K562 (cell line): ENCODE data around the gene COL15A1. TPM values are rescaled to one million over a fixed set of nuclear protein-coding genes. Genes with fewer than 3 reads are reported as not detected.

Experiments
- ATAC-seq: fragments of 200-7000 bp; cut with Tn5 transposase; 3 replicates; pipeline ENCODE4 v1.9.1; 2020; ENCODE audit warnings: moderate library complexity
- BruUV-seq: library from RNA; stranded (reverse); fragments of 400-500 nt; replicated peaks from 2 replicates; lab custom pipeline; 2021; lab: Mats Ljungman, UMichigan
- CTCF ChIA-PET: fragments of 300-600 bp; formaldehyde crosslinking; extraction: SDS; loops from one replicate; lab custom pipeline; 2021; ENCODE audit warnings: low intra/inter-chr PET ratio; lab: Yijun Ruan, JAX
- POLR2A ChIA-PET: fragments of 300-600, 350-650 bp; sonication (Branson Sonifier 250); formaldehyde crosslinking; extraction: SDS; loops from one replicate; lab custom pipeline; 2021; ENCODE audit warnings: antibody characterized with exemption, inconsistent platforms; lab: Yijun Ruan, JAX
- DNase-seq, 4 experiments: peaks; one replicate each; pipeline versions ENCODE4 v3.0.0 to v3.0.0-alpha.2; 2011 to 2018; ENCODE audit warnings: low spot score in 3 of 4, mixed read lengths in 3 of 4; ENCODE audit errors: extremely low read depth in 1 of 4
- FAIRE-seq: peaks from 2 replicates; lab custom pipeline; 2011; peaks lifted over from hg19 to GRCh38; lab: Jason Lieb, UNC
- H2AFZ ChIP-seq: 2 replicates; pipeline ENCODE4 v1.6.0; 2011; ENCODE audit warnings: low read depth, low read length, control low read depth, inconsistent platforms
- H3K27ac ChIP-seq: fragments of 200-600 bp; 3 replicates; pipeline ENCODE4 v1.8.0; 2011; ENCODE audit warnings: low read depth, mild to moderate bottlenecking, control low read depth, inconsistent platforms, low read length, moderate library complexity, mixed read lengths; ENCODE audit errors: extremely low read depth
- H3K27me3 ChIP-seq, 2 experiments: fragments of 300-600 bp in 1 of 2; 2 replicates in 1 of 2; 3 replicates in 1 of 2; pipeline versions ENCODE4 v1.6.0 to v1.8.0; 2011; ENCODE audit warnings: inconsistent platforms in 2 of 2, low read length in 2 of 2, mild to moderate bottlenecking in 1 of 2, mixed read lengths in 1 of 2, moderate library complexity in 1 of 2; ENCODE audit not compliant: control insufficient read depth in 2 of 2, insufficient read depth in 2 of 2
- H3K36me3 ChIP-seq: fragments of 300-600 bp; 3 replicates; pipeline ENCODE4 v1.8.0; 2011; ENCODE audit warnings: mild to moderate bottlenecking, low read length, inconsistent platforms; ENCODE audit not compliant: control insufficient read depth, insufficient read depth
- H3K4me1 ChIP-seq, 2 experiments: fragments of 200-600 bp in 1 of 2; replicated peaks in 1 of 2; 2 replicates in 1 of 2; 3 replicates in 1 of 2; pipeline versions ENCODE4 v1.5.1 to v1.8.0; 2011; ENCODE audit warnings: inconsistent platforms in 2 of 2, low read length in 2 of 2, mild to moderate bottlenecking in 1 of 2, mixed read lengths in 1 of 2, moderate library complexity in 1 of 2; ENCODE audit not compliant: control insufficient read depth in 2 of 2, insufficient read depth in 2 of 2
- H3K4me2 ChIP-seq: 2 replicates; pipeline ENCODE4 v1.6.1; 2011; ENCODE audit warnings: low read length, control low read depth, inconsistent platforms, mixed read lengths; ENCODE audit not compliant: insufficient read depth
- H3K4me3 ChIP-seq: fragments of 200-600 bp; sonication (generic), shearing (Covaris generic); 2 replicates; pipeline ENCODE4 v1.5.1; 2016; ENCODE audit warnings: control low read depth, inconsistent platforms
- H3K79me2 ChIP-seq: fragments of 200-600 bp; 3 replicates; pipeline ENCODE4 v1.8.0; 2011; ENCODE audit warnings: low read length, inconsistent platforms; ENCODE audit not compliant: control insufficient read depth, insufficient read depth
- H3K9ac ChIP-seq, 2 experiments: 2 replicates each; pipeline versions ENCODE4 v1.6.0 to v1.6.1; 2011; ENCODE audit warnings: low read depth in 2 of 2, low read length in 2 of 2, control low read depth in 1 of 2, inconsistent platforms in 1 of 2, mild to moderate bottlenecking in 1 of 2, mixed read lengths in 1 of 2; ENCODE audit not compliant: insufficient read depth in 1 of 2
- H3K9me1 ChIP-seq: one replicate; pipeline ENCODE4 v1.6.0; 2011; ENCODE audit warnings: inconsistent platforms, mild to moderate bottlenecking, low read length, moderate library complexity; ENCODE audit not compliant: control insufficient read depth, insufficient read depth
- H3K9me3 ChIP-seq: replicated peaks from 2 replicates; pipeline ENCODE4 v1.5.1; 2011; ENCODE audit warnings: low read depth, low read length, inconsistent platforms; ENCODE audit not compliant: control insufficient read depth, insufficient read depth
- H4K20me1 ChIP-seq: replicated peaks from 2 replicates; pipeline ENCODE4 v1.6.1; 2011; ENCODE audit warnings: low read length, inconsistent platforms, mixed read lengths; ENCODE audit not compliant: control insufficient read depth, insufficient read depth
- DMBX1 ChIP-seq: fragments of 250-450 bp; sonication (Bioruptor Pico); IDR thresholded peaks from 2 replicates; pipeline ENCODE4 v1.8.0; 2022; ENCODE audit warnings: inconsistent platforms, mild to moderate bottlenecking, moderate library complexity, borderline replicate concordance
- HBP1 ChIP-seq: fragments of 450-650 bp; formaldehyde crosslinking; IDR thresholded peaks from 2 replicates; pipeline ENCODE4 v1.4.0; 2022; ENCODE audit warnings: missing genetic modification characterization
- HDAC2 ChIP-seq: fragments of 450-650 bp; IDR thresholded peaks from 2 replicates; pipeline ENCODE4 v1.6.1; 2016; ENCODE audit warnings: mild to moderate bottlenecking
- HMG20A ChIP-seq: fragments of 450-650 bp; formaldehyde crosslinking; conservative IDR thresholded peaks from 2 replicates; pipeline ENCODE4 v1.4.0; 2020; ENCODE audit warnings: mild to moderate bottlenecking, mixed read lengths
- HMGXB4 ChIP-seq: sonication (generic); formaldehyde crosslinking; IDR thresholded peaks from 2 replicates; pipeline ENCODE4 v1.8.1; 2023; ENCODE audit warnings: mild to moderate bottlenecking, missing genetic modification reagents
- TCF7 ChIP-seq: sonication (generic); IDR thresholded peaks from 2 replicates; pipeline ENCODE4 v1.6.1; 2016; ENCODE audit warnings: antibody characterized with exemption, borderline replicate concordance
- ZHX1 ChIP-seq: fragments of 150-350 bp; conservative IDR thresholded peaks from 2 replicates; pipeline ENCODE4 v1.6.1; 2014; ENCODE audit warnings: low read length
- ZNF165 ChIP-seq: fragments of 250-450 bp; sonication (Bioruptor Pico); IDR thresholded peaks from 2 replicates; pipeline ENCODE4 v1.4.0; 2020; ENCODE audit warnings: borderline replicate concordance
- ZNF77 ChIP-seq: fragments of 250-450 bp; sonication (Bioruptor Pico); IDR thresholded peaks from 2 replicates; pipeline ENCODE4 v1.5.0; 2020
- ZNF830 ChIP-seq: fragments of 250-450 bp; sonication (Bioruptor Pico); IDR thresholded peaks from 2 replicates; pipeline ENCODE4 v1.5.0; 2021; ENCODE audit warnings: mild to moderate bottlenecking
- WGBS: fragments of 100-300 bp; shearing (Covaris generic); methylation state at CpG from one replicate; pipeline ENCODE4 v1.1.6; 2016; ENCODE audit warnings: low coverage, mixed read lengths; ENCODE audit not compliant: insufficient coverage; ENCODE audit errors: missing lambda C conversion rate; 5-methylcytosine and 5-hydroxymethylcytosine counted together
- in situ Hi-C: fragments of 300-500 bp; cut with MboI; formaldehyde crosslinking; loops from 4 replicates; pipeline ENCODE4 v1.15.0; 2018; ENCODE audit warnings: inconsistent platforms, mixed read lengths
- intact Hi-C: fragments of 100-400 bp; cut with micrococcal nuclease; formaldehyde crosslinking; loops from 2 replicates; pipeline ENCODE4 v1.14.2; 2022
- polyA plus RNA-seq, 8 experiments: library from polyadenylated mRNA; depleted of rRNA in 4 of 8; stranded (reverse) in 5 of 8; unstranded in 3 of 8; fragments of >200 nt; fragmentation: Nextera tagmentation in 2 of 8; fragmentation: Illumina TruSeq in 1 of 8; extraction: Ambion mirVana in 2 of 8; extraction: Trizol in 1 of 8; gene quantifications; 2 replicates each; pipeline versions ENCODE4 v1.2.1 to v1.2.3, GENCODE V29; 2011 to 2014; ENCODE audit warnings: inconsistent platforms in 1 of 8, missing spikeins in 1 of 8
- total RNA-seq, 7 experiments: library from RNA; depleted of rRNA in 6 of 7; stranded (reverse); fragments of >200 nt in 6 of 7; fragmentation: Illumina TruSeq in 2 of 7; extraction: Trizol in 2 of 7; gene quantifications; 2 replicates each; pipeline versions ENCODE4 v1.2.1 to v1.2.3, GENCODE V29; 2011 to 2021; ENCODE audit warnings: low replicate concordance in 1 of 7

COL15A1 gene
- total and polyA plus RNA-seq, 9 of the 15 experiments (the other 6 are each of a cell fraction or from before 2014, with no cell fraction given) = 0.46 to 5.1 (median 2.6) TPM

- Histone ChIP-seq H3K9ac (no peak overlapping the region), H3K36me3 (no peaks in the 10 kb centered on the region), H3K9me3 (no peaks in the 10 kb centered on the region; the same call in 1 of the 2 replicates), H3K4me3 (no peak overlapping the region), H3K79me2 (no peaks in the 10 kb centered on the region), H2AFZ (no peak overlapping the region), H3K4me1 (no peaks in the 10 kb centered on the region; a peak in 1 of 5 replicates), H3K27ac (no peak overlapping the region), H3K9me1 (no peaks in the 10 kb centered on the region), H3K4me2 (no peak overlapping the region), H4K20me1 (no peaks in the 10 kb centered on the region), H3K27me3 (0 out of 5 replicates have a peak, but pooled peaks cover 0 to 4% of the 10 kb centered on the region in 2 experiments)
- no peak for TF ChIP-seq DMBX1 (CRISPR knock-in tag)
- no peak for TF ChIP-seq ZNF77 (CRISPR knock-in tag)
- no peak for TF ChIP-seq ZHX1
- TF ChIP-seq HBP1 = no peak
- no peak for TF ChIP-seq TCF7
- TF ChIP-seq ZNF830 (CRISPR knock-in tag) = no peak
- no peak for TF ChIP-seq HMGXB4 (CRISPR knock-in tag)
- TF ChIP-seq HDAC2 = no peak
- no peak for TF ChIP-seq ZNF165
- no peak for TF ChIP-seq HMG20A (CRISPR knock-in tag)
- ATAC-seq (no peak), FAIRE-seq (no peak), DNase-seq (no peak)
- WGBS = 58% methylated on average over 25 of the region's 33 CpGs
- intact Hi-C loops (no loop called here), in situ Hi-C loops (no loop called here)
- POLR2A ChIA-PET = interaction anchor here (1.4 kb wide), 1 partner anchor 14 kb away, joined by 5 read pairs; no protein-coding TSS in a partner anchor
- BruUV-seq = no TSS peak
- CTCF ChIA-PET = no interaction called here
Observed at GRCh38 chr9:98992107-98992884, 48.6 kb downstream of the COL15A1 start.
